Panc1 (cell line): ENCODE measurements around the gene PUSL1. TPM values are rescaled to one million over a fixed set of nuclear protein-coding genes. Genes with fewer than 3 reads are reported as not detected.

Source experiments
- ATAC-seq: fragments of 200-7000 bp; cut with Tn5 transposase; 2 replicates; pipeline ENCODE4 v1.9.1; 2020; ENCODE audit warnings: mild to moderate bottlenecking, moderate library complexity
- BruUV-seq: library from RNA; stranded (reverse); fragments of 400-500 nt; replicated peaks from 2 replicates; lab custom pipeline; 2021; lab: Mats Ljungman, UMichigan
- CTCF ChIA-PET: fragments of 300-600 bp; sonication (Branson Sonifier 250); formaldehyde crosslinking; loops from one replicate; lab custom pipeline; 2022; ENCODE audit warnings: antibody characterized with exemption; lab: Charles Lee
- POLR2A ChIA-PET: fragments of 300-600 bp; sonication (Branson Sonifier 250); formaldehyde crosslinking; loops from one replicate; lab custom pipeline; 2022; ENCODE audit warnings: antibody characterized with exemption; lab: Charles Lee
- DNase-seq: peaks from one replicate; pipeline ENCODE4 v3.0.0-alpha.2; 2010; ENCODE audit warnings: low read depth, low spot score
- H3K27ac ChIP-seq: 2 replicates; pipeline ENCODE4 v1.5.1; 2011; ENCODE audit warnings: mild to moderate bottlenecking, low read length, inconsistent platforms
- H3K27me3 ChIP-seq: fragments of 200-500 bp; sonication (Bioruptor generic); 2 replicates; pipeline ENCODE4 v1.6.0; 2014; ENCODE audit warnings: low read length, inconsistent platforms; ENCODE audit not compliant: control insufficient read depth, insufficient read depth
- H3K36me3 ChIP-seq: fragments of 200-500 bp; sonication (Bioruptor generic); 2 replicates; pipeline ENCODE4 v1.5.1; 2014; ENCODE audit warnings: inconsistent platforms, mild to moderate bottlenecking, low read length, moderate library complexity; ENCODE audit not compliant: control insufficient read depth, insufficient read depth
- H3K4me1 ChIP-seq: 2 replicates; pipeline ENCODE4 v1.5.1; 2011; ENCODE audit warnings: inconsistent platforms, mild to moderate bottlenecking, low read length, moderate library complexity; ENCODE audit not compliant: control insufficient read depth, insufficient read depth
- H3K4me3 ChIP-seq, 2 experiments: 2 replicates each; pipeline ENCODE4 v1.5.1; 2011 to 2012; ENCODE audit warnings: low read depth in 2 of 2, low read length in 2 of 2, mild to moderate bottlenecking in 2 of 2, inconsistent platforms in 1 of 2, moderate library complexity in 1 of 2
- H3K9me3 ChIP-seq: fragments of 200-500 bp; sonication (Bioruptor generic); 2 replicates; pipeline ENCODE4 v1.5.1; 2014; ENCODE audit warnings: low read depth, mild to moderate bottlenecking, inconsistent platforms, low read length, moderate library complexity; ENCODE audit not compliant: control insufficient read depth, insufficient read depth
- CTCF ChIP-seq: fragments of 450-650 bp; IDR thresholded peaks from 2 replicates; pipeline ENCODE4 v1.5.1; 2017; ENCODE audit warnings: mild to moderate bottlenecking
- POLR2AphosphoS5 ChIP-seq: IDR thresholded peaks from 2 replicates; pipeline ENCODE4 v1.6.1; 2012; ENCODE audit warnings: mild to moderate bottlenecking, low read depth, low read length, moderate library complexity
- REST ChIP-seq, 2 experiments: IDR thresholded peaks; 2 replicates each; pipeline ENCODE4 v1.6.1; 2011 to 2012; ENCODE audit warnings: low read depth in 2 of 2, control low read depth in 1 of 2, low read length in 1 of 2, mild to moderate bottlenecking in 1 of 2, moderate library complexity in 1 of 2; ENCODE audit not compliant: insufficient read depth in 1 of 2
- SIN3A ChIP-seq: IDR thresholded peaks from 2 replicates; pipeline ENCODE4 v1.6.1; 2012; ENCODE audit warnings: low read depth, mild to moderate bottlenecking, low read length, moderate library complexity, borderline replicate concordance; ENCODE audit not compliant: insufficient read depth
- TCF7L2 ChIP-seq: IDR thresholded peaks from 2 replicates; pipeline ENCODE4 v1.6.1; 2011; ENCODE audit warnings: mild to moderate bottlenecking, low read depth, low read length, inconsistent platforms
- in situ Hi-C: cut with HindIII; loops from 2 replicates; pipeline ENCODE4 v1.10.0; 2016; ENCODE audit warnings: low sequenced_read_pairs, low pct_unique_long_range_greater_than_20kb
- intact Hi-C: fragments of 100-400 bp; cut with micrococcal nuclease; formaldehyde crosslinking; loops from one replicate; pipeline ENCODE4 v1.10.0; 2022; ENCODE audit not compliant: unreplicated experiment
- total RNA-seq: library from RNA; stranded (reverse); gene quantifications from one replicate; pipeline ENCODE4 v1.2.1, GENCODE V29; 2021; ENCODE audit not compliant: unreplicated experiment

Gene PUSL1
- total RNA-seq, 1 experiment from 2014 or later, result 46.9 TPM

- ChIA-PET POLR2A (no interaction called here), CTCF (interaction anchor here (0.6 to 0.9 kb wide), 2 partner anchors 8 to 9 kb away, joined by 3 to 4 read pairs; no protein-coding TSS in a partner anchor)
- Histone ChIP-seq H3K4me3 (no peak overlapping the region), H3K27me3 (no peaks in the 10 kb centered on the region), H3K27ac (no peak overlapping the region), H3K36me3 (no peaks in the 10 kb centered on the region), H3K9me3 (no peaks in the 10 kb centered on the region), H3K4me1 (peaks cover 18% of the 10 kb centered on the region)
- no peak for ATAC-seq
- intact Hi-C loops, result no loop called here
- TF ChIP-seq TCF7L2 (no peak), SIN3A (no peak), CTCF (peak; percentile 47), REST (IDR thresholded peaks at IDR 0.05; ENCODE audit: insufficient read depth in 1 of 2, low read depth in 2 of 2, low read length in 1 of 2) (no peak), POLR2AphosphoS5 (no peak)
- TSS peak; percentile 67 for BruUV-seq
- DNase-seq, result no peak
- in situ Hi-C loops, result no loop called here
These were observed 8.1 kb upstream of the PUSL1 start for GRCh38 chr1:1300352-1300739.

- Histone ChIP-seq H3K4me3 (no peak overlapping the region), H3K27ac (no peak overlapping the region), H3K9me3 (no peaks in the 10 kb centered on the region), H3K4me1 (peaks cover 33% of the 10 kb centered on the region), H3K27me3 (no peaks in the 10 kb centered on the region), H3K36me3 (no peaks in the 10 kb centered on the region)
- 0 out of 2 replicates have a peak, but pooled peaks have one; percentile 8 for ATAC-seq
- in situ Hi-C loops, result no loop called here
- no peak for DNase-seq
- ChIA-PET CTCF (no interaction called here), POLR2A (no interaction called here)
- intact Hi-C loops, result no loop called here
- TF ChIP-seq TCF7L2 (no peak), SIN3A (no peak), CTCF (peak; percentile 87)
- no TSS peak for BruUV-seq
These were observed 6.4 kb upstream of the PUSL1 start for GRCh38 chr1:1302006-1302430.
